GM21717 (cell line): ENCODE measurements around the gene WDPCP.
"Not testable (repeated sequence)": the region's sequence is repeated elsewhere in the genome, so short reads cannot be mapped to it uniquely, and the experiment has no call there.

ENCODE experiments used
- ATAC-seq: cut with Tn5 transposase; IDR thresholded peaks from one replicate; pipeline ENCODE4 v1.9.1; 2021; ENCODE audit warnings: mild to moderate bottlenecking, moderate library complexity; ENCODE audit not compliant: unreplicated experiment

Gene WDPCP

DNA sequence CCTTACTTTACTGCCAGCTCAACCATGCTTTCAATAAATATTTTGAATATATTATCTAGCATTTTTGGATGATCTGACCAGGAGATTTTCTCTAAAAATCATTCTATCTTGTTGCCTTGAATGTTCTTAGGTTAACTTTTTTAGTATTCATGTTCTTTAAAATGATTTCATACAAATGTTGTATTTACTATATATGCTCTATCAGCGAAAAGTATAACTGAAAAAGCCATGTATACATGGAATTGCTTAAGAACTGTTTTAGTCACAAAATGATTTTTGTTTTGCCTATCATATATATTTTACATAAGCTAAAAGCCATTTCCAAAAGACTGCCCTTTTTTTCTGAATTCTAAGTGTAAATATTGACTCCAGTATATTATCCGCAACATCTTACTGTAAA is 213.9 kb downstream of the WDPCP start:
- ATAC-seq: no peak

DNA sequence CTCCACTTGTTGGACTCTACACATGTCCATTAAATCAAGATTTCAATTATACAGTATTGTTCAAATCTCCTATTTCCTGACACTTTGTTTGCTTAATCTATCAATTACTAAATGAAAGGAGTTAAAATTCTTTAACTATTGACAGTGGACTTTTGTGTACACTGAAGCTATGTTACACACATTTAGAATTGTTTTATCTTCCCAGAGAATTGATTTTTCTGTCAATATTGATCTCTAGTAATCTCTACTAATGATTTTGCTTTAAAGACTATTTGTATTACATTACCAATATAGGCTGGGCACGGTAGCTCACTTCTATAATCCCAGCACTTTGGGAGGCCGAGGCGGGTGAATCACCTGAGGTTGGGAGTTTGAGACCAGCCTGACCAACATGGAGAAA is 215.7 kb downstream of the WDPCP start:
- ATAC-seq: no peak

DNA sequence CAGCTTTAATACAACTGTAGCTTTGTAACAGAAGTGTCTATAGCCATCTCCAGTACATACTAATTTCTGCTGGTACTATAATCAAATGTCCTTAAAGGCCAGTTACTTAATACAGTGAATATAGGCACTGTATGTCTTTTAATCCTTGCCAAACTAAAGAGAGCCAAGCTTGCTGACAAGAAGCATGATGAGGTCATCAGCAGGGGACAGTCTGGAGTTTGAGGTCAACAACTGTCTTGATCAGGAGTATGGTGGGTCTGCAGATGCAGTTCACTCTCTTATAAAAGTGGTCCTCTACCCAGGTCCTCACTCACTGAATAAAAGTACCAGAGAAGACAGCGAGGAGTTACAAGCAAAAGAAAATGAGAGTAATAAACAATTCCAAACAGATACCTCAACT is 219.1 kb downstream of the WDPCP start:
- ATAC-seq: no peak

DNA sequence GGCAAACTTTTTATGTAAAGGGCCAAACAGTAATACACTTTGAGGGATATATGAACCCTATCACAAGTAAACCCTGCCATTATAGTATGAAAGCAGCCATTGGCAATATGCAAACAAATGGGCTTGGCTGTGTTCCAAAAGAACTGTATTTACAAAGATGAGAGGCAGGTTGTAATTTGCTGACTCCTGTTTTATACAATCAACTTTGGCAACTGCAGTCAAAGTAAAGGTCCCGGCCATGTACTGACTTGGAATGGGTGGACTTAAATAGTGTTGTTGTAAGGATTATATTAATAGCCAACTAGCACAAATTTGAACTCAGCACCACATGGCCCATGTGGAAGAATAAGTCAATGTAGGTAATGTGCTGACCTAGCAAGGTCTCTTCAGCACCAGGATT is 223.4 kb downstream of the WDPCP start:
- no peak for ATAC-seq

DNA sequence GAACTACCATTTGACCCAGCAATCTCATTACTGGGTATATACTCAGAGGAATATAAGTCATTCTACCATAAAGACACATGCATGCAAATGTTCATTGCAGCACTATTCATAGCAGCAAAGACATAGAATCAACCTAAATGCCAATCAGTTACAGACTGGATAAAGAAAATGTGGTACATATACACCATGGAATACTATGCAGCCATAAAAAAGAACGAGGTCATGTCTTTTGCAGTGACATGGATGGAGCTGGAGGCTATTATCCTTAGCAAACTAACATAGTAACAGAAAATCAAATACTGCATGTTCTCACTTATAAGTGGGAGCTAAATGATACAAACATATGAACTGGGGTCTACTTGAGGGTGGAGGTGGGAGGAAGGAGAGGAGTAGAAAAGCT is 230.6 kb downstream of the WDPCP start:
- not testable (repeated sequence) for ATAC-seq

DNA sequence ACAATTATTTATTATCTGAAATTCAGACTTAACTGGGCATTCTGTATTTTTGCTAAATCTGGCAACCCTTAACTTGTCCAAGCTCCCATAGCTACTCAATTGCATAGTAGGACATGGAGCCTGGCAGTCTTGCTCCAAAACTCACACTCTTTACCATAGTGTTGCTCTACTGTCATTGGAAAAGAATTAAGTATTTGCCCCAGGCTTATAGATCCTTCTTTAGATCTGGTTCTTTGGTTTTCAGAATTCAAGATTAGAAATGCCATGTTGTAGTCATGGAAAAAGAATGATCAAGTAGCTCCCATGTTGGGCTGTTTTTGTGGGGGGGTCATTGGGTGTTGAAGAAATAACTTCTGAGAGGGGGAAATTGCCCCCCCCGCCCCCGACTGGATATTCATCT is 240.9 kb downstream of the WDPCP start:
- ATAC-seq: no peak

DNA sequence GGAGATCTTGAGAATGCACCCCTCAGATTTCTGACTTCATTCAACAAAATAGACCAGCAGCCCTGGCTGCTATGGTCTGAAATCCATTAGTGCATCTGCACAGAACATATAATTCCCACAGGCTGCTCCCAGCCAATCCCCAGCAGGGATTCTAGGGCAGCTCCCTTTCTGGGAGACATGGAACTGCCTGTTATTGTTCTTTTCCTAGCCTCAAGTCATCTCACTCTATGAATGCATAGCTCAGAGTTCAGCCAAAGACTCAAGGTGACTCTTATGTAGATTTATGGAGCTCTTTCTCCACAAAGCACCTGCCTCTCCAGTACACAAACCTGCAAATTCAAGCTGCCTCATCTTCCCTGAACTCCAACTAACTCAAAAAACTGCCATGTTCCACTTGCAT is 241.9 kb downstream of the WDPCP start:
- ATAC-seq: no peak

DNA sequence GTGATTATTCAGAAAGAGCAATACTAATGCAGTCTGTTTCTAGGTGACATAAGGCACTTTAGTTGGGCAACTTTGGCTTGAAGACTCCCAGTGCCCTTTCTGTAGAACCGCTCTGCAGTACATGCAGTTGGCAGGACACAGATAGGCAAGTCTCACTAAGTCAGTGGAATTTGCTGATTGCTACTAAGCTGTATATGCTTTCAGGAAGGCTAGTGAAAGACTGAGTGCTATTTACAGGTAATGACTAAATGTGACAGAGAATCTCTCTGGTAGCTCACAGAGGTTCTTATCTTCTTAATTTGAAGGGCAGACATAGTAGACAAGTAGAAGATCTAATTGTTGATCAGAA is 243.0 kb downstream of the WDPCP start:
- ATAC-seq: no peak

DNA sequence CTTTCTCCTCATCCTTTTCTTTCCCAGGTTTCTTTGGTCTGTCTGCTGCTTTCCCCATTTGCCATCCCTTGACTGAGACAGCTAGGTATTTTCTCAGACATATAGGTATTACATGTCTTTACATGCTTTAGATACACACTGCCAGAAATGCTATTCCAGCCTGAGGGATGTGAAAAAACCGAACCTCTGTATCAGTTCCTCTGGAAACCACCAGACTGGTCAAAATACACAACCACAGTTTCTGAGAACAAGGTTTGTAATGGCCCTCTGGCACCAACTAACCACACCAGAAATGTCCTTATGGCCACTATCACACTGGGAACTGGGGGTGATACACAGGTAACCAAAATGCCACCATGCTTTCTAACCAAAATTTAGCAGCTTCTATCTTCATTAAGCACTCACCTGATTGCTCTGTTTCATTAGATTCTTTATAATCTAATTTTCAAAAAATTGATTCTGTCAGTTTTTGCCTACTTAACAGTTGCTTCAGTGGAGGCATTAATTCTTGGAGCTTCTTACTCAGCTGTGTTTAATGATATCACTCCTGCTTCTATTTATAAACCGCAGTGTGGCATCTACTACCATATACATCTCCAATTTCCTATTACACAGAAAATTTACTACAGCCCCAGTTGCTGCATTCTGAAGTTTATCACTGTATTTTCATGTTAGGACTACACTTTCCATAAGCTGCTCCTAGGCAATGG is 243.5 kb downstream of the WDPCP start:
- no peak for ATAC-seq

DNA sequence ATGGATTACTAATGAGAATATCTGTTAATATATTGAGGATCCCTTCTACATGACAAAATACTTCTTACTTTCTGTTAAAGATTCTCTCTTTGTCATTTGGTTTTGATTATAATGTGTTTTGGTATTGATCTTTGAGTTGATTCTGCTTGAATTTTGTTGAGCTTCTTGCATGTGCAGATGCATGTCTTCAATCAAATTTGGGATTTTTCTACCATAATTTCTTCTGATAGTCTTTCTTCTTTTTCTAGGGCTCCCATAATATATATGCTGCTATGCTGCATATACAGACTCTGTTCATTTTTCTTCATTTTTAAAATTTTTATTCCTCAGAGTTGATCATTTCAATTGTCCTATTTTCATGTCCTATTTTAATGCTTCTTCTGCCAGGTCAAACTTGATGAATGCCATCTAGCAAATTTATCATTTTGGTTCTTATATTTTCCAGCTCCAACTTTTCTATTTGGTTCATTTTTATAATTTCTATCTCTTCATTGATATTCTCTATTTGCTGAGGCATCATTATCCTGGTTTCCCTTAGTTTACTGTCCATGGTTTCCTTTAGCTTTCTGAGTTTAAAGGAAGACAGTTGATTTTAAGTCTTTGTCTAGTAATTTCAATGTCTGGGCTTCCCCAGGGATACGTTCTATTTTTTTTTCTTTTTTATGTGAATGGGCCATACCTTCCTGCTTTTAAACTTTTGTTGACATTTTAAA is 244.7 kb downstream of the WDPCP start:
- no peak for ATAC-seq

DNA sequence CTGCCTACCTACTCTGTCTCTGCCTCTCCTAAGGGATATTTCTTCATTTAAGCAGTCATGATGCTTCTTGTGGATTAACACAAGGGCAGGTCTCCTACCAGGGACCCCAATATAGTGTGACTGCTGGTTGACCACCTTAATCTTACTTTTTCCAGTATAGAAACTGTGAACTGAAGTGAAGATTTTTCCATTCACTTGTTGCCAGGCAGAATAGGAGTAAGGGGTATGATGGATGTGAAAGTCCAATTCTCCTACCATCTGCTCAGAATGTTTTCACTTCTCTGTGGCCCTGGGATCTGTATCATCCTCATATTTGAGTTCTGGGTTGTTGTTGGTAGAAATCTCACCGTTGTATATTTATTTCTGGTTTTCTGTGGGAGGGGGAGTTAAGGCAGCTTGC is 247.8 kb downstream of the WDPCP start:
- no peak for ATAC-seq

DNA sequence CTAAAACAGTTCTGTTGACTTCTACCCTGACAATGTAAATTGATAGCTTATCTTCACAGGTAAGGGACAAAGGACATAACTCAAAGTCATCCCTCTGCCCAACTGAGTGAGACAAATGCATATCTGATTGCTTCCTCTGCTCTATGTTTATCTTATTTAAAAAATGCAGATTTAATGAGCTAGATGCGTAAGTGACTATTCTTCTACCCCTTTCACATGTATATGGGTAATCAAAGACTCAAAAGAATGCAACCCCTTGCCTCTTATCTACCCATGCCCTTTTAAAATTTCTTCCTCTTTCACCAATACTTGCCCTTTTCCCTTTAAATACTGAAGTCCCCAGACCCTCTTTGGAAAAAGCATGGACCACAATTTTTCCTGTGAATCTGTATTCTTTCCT is 253.4 kb downstream of the WDPCP start:
- no peak for ATAC-seq

DNA sequence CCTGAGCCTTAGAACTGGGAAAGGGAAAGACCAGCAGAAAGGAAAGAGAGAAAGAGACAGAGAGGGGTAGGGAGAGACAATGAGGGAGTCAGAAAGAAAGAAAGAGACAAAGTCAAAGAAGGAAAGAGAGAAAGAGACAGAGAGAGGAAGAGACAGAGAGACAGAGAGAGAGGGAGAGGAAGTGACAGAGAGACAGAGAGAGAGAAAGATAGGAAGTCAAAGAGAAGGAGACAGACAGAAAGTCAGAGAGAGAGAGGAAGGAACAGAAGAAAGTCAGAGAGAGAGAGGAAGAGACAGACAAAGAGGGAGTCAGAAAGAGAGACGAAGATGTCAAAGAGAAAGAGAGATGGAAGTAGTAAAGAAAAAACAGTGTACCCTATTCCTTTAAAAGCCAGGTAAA is 261.8 kb downstream of the WDPCP start:
- no peak for ATAC-seq

DNA sequence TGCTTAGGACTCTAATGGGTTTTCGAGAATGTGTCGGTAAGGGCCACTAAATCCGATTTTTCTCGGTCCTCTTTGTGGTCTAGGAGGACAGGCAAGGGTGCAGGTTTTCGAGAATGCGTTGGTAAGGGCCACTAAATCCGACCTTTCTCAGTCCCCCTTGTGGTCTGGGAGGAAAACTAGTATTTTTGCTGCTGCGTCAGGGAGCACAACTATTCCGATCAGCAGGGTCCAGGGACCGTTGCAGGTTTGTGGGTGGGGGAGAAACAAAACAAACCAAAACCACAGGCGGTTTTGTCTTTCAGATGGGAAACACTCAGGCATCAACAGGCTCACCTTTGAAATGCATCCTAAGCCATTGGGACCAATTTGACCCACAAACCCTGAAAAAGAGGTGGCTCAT is 264.6 kb downstream of the WDPCP start:
- not testable (repeated sequence) for ATAC-seq

DNA sequence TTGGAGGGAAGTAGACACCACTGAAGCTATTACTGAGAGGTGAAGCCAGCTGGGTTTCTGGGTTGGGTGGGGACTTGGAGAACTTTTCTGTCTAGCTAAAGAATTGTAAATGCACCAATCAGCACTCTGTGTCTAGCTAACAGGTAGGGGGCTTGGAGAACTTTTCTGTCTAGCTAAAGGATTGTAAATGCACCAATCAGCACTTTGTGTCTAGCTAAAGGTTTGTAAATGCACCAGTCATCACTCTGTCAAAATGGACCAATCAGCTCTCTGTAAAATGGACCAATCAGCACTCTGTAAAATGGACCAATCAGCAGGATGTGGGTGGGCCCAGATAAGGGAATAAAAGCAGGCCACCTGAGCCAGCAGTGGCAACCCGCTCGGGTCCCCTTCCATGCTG is 266.3 kb downstream of the WDPCP start:
- ATAC-seq: not testable (repeated sequence)

DNA sequence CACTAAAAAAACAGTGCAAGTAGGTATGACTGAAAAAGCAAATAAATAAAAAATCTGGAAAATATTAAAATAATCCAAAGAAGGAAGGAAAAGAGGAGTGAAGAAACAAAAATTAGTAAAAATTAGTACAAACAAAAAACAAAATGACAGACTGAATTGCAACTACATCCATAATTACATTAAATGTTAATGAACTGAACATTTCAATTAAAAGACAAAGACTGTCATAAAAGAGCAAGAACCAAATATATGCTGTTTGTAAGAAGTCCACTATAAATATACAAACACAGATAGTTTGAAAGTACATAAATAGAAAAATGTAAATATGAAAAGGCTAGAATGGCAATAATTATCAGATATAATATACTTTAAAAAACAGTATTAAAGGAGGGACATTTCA is 267.6 kb downstream of the WDPCP start:
- ATAC-seq: no peak

DNA sequence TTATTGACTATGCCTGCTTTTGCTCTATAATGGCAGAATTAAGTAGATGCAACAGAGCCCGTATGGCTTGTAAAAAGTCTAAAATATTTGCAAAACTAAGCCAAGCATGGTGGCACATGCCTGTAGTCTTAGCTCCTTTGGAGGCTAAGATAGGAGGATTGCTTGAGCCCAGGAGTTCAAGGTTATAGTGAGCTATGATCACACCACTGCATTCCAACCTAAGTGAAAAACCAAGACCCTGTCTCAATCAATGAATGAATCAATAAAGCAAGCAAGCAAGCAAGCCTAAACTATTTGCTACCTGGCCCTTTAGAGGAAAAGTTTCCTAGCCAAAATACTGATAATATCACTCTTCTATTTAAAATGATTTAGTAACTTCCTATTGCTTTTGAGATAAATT is 277.7 kb downstream of the WDPCP start:
- no peak for ATAC-seq

DNA sequence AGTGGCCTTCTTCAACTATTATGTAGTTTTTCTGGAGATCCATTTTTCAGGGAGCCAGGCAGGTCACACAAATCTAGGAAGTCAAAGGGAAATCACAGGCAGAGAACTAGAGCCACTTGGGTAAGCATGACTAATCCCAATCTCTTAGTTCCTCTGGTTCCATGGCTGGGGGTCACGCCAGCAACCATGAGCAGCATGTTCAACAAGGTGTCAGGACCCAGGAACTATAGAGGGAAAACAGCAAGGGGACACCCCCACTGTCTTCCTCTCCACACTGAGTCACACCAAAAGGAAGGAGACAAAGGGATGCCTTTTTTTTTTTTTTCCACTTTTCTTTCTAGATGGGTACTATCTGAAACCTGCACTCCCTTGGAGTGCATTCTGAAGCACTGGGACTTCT is 286.8 kb downstream of the WDPCP start:
- ATAC-seq: no peak

DNA sequence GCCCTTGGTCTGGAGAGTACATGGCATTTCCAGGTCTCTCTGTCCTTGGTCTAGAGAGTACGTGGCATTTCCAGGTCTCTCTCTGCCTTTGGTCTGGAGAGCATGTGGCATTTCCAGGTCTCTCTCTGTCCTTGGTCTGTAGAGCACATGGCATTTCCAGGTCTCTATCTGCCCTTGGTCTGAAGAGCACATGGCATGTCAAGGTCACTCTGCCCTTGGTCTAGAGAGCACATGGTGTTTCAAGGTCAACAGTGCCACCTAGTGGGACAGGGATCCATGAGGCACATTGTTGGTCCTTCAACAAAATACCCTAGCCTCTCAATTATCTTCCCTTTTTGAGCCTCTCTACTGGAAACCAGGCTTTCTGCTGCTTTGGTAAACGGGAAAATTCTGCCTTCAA is 287.4 kb downstream of the WDPCP start:
- ATAC-seq: no peak

DNA sequence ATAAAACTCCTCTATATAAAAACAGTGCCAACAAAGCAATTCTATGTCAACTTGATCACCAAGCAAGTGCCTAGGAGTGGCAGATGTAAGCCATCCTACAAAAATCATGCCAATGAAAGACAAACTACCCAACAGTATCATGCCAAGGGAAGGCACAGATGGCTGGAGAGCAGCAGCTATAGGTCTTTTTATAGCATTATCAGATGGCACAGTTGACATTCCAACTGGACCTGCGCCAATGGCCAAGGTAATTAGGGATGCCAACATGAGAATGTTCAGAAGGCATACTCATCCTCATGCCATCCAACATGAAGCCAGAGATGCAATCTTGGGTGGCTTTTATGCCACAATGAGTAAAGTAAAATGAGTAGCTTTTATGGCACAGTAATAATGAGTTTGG is 300.3 kb downstream of the WDPCP start:
- ATAC-seq: no peak

DNA sequence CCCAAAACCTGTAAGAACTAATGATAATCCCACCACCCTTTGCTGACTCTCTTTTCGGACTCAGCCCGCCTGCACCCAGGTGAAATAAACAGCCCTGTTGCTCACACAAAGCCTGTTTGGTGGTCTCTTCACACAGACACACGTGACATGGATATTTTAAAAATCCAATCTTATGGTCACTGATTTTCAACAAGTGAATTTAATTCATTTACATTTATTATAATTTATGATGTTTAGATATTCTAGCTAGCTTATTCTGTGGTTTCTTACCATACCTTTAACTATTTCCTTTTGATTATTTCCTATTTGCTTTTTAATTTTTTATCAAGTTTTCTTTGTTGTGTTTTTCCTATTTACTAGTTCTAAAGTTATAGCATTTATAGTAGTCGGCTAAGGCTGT is 301.8 kb downstream of the WDPCP start:
- ATAC-seq: not testable (repeated sequence)

DNA sequence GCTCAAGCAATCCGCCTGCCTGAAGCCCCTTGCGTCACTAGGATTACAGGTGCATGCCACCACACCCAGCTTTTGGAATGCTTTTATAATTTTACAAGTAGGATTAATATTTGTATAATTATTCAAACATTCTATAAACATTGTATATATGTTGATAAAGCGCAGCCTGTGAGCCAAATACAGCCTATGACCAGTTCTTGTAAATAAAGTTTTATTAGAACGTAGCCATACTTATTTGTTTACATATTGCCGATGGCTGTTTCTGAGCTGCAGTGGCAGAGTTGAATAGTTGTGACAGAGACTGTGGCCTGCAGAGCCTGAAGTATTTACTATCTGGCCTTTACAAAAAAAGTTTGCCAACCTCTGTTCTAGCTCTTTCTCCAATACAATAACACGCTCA is 305.0 kb downstream of the WDPCP start:
- ATAC-seq: no peak

DNA sequence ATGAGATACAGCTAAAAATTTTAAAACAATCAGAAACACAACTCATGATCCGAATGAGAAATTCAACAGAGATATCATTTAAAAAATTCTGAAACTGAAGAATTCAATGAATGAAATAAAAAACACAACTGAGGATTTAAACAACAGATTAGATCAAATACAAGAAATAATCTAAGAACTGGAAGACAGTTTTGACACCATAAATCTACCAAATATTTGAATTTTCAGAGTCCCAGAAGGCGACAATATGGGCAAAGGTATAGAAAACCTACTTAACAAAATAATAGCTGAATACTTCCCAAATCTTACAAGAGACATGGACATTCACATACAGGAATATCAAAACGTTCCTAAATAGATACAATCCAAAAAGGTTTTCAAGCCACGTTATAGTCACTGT is 315.7 kb downstream of the WDPCP start:
- ATAC-seq: no peak
